ENCODE measurements around the gene TACC2. TPM values are rescaled to one million over a fixed set of nuclear protein-coding genes. Genes with fewer than 3 reads are reported as not detected.
"Not testable (repeated sequence)": the region's sequence is repeated elsewhere in the genome, so short reads cannot be mapped to it uniquely, and the experiment has no call there.

TACC2 gene
- total RNA-seq, 2 experiments from 2014 or later, result not detected

- no peak for DNase-seq
- no peak overlapping the region for H3K27ac Mint-ChIP-seq
- POLR2A ChIA-PET, result no interaction called here
- H3K36me3 Mint-ChIP-seq (ENCODE audit: low read depth), result no peaks in the 10 kb centered on the region
- H3K9me3 Mint-ChIP-seq, result no peaks in the 10 kb centered on the region
- no peaks in the 10 kb centered on the region for H3K27me3 Mint-ChIP-seq
- CTCF ChIA-PET, result no interaction called here
- no peak overlapping the region for H3K4me3 Mint-ChIP-seq
- H3K4me1 Mint-ChIP-seq, result no peaks in the 10 kb centered on the region
Measured at GRCh38 chr10:122068844-122069243, 79.9 kb downstream of the TACC2 start.

DNA sequence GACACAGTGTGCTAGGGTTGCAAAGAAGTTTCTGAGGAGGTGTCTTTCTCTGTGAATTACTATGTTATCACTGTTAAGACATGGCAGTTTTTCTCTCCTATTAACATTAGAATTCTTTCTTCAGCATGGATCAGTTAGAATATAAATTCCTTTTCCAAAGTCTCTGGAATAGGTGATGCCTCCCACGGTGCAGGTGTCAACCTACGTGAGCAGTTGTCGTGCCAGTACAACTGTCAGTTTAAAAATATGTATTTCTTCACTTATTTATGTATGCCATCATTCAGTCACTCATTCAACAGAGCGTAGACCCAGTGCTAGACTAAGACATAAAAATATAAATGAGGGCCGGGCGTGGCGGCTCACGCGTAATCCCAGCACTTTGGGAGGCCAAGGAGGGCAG is 83.5 kb downstream of the TACC2 start:
- no peaks in the 10 kb centered on the region for H3K36me3 Mint-ChIP-seq (ENCODE audit: low read depth)
- no peaks in the 10 kb centered on the region for H3K27me3 Mint-ChIP-seq
- CTCF ChIA-PET, result no interaction called here
- DNase-seq, result no peak
- no peak overlapping the region for H3K27ac Mint-ChIP-seq
- H3K4me3 Mint-ChIP-seq, result no peak overlapping the region
- H3K9me3 Mint-ChIP-seq, result no peaks in the 10 kb centered on the region
- POLR2A ChIA-PET, result no interaction called here
- H3K4me1 Mint-ChIP-seq, result no peaks in the 10 kb centered on the region

- H3K9me3 Mint-ChIP-seq, result no peaks in the 10 kb centered on the region
- ChIA-PET POLR2A (no interaction called here), CTCF (no interaction called here)
- no peak for DNase-seq
- no peaks in the 10 kb centered on the region for H3K4me1 Mint-ChIP-seq
- H3K36me3 Mint-ChIP-seq (ENCODE audit: low read depth), result no peaks in the 10 kb centered on the region
- H3K27me3 Mint-ChIP-seq, result peaks cover 2% of the 10 kb centered on the region
- H3K4me3 Mint-ChIP-seq, result no peak overlapping the region
- no peak overlapping the region for H3K27ac Mint-ChIP-seq
Measured at GRCh38 chr10:122073508-122073907, 84.5 kb downstream of the TACC2 start.

- Mint-ChIP-seq H3K4me3 (no peak overlapping the region), H3K4me1 (no peaks in the 10 kb centered on the region), H3K27ac (no peak overlapping the region), H3K9me3 (no peaks in the 10 kb centered on the region), H3K36me3 (ENCODE audit: low read depth) (no peaks in the 10 kb centered on the region), H3K27me3 (peaks cover 2% of the 10 kb centered on the region)
- ChIA-PET POLR2A (no interaction called here), CTCF (no interaction called here)
- no peak for DNase-seq
Measured at GRCh38 chr10:122075171-122075570, 86.2 kb downstream of the TACC2 start.

DNA sequence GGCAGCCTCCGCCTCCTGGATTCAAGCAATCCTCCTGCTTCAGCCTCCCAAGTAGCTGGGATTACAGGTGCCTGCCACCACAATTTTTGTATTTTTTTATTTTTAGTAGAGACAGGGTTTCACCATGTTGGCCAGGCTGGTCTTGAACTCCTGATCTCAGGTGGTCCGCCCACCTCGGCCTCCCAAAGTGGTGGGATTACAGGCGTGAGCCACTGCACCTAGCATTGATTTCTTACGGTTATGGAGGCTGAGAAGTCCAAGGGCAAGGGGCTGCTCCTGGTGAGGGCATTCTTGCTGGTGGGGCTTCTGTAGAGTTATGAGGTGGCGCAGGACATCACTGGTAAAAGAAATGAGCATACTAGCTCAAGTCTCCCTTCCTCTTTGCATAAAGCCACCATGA is 86.9 kb downstream of the TACC2 start:
- H3K27ac Mint-ChIP-seq; H3K9me3 Mint-ChIP-seq; CTCF ChIA-PET; H3K4me1 Mint-ChIP-seq; H3K27me3 Mint-ChIP-seq; H3K36me3 Mint-ChIP-seq (ENCODE audit: low read depth); POLR2A ChIA-PET; DNase-seq; H3K4me3 Mint-ChIP-seq: not testable (repeated sequence)

DNA sequence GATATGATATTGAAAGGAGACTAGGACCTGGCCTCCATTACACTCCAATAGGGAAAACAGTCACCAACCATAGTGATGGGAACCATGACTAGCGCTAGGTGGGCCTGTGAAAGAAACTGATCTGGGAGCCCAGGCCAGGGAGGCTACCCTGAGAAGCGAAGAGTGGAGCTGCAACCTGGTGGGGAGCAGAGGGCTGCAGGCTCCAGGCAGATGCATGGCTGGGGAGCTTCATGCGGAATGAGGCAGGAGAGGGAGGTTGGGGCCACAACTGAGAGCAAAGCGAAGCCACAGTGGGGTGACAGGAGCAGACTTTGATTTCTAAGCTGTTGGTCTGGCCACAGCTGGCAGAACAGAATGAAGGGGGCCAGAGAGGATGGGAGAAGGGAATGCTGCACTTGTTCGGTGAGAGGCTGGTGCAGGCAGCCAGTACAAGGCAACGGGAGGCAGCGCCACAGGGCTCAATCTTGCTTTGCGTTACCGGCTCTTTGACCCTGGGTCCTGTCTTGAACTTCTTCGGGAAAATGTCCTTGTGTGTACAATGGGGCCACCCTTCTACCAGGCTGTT is 88.4 kb downstream of the TACC2 start:
- ChIA-PET POLR2A (no interaction called here), CTCF (no interaction called here)
- no peaks in the 10 kb centered on the region for H3K9me3 Mint-ChIP-seq
- peaks cover 2% of the 10 kb centered on the region for H3K27me3 Mint-ChIP-seq
- H3K4me1 Mint-ChIP-seq, result no peaks in the 10 kb centered on the region
- H3K27ac Mint-ChIP-seq, result no peak overlapping the region
- H3K36me3 Mint-ChIP-seq (ENCODE audit: low read depth), result no peaks in the 10 kb centered on the region
- H3K4me3 Mint-ChIP-seq, result no peak overlapping the region
- DNase-seq, result no peak

DNA sequence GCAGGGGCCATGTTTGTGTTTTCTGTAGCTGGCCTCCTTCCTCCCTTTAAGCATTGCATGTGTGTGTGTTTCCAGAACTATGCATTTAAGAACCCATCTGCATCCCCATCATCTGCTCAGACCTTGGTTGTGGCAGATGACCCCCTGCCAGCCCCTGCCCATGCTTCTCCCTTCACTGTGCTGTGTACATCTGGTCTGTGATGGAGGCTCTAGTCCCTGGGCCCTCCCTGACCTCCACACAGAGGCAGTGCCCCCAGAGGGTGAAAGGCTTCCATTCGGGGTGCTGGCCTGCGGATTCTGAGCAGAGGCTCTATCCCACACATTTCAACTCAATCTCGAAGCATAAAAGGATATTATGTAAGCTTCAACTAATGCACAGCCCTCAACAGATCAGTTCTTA is 89.4 kb downstream of the TACC2 start:
- POLR2A ChIA-PET, result no interaction called here

GRCh38 chr10:122078965-122079795 is 90.2 kb downstream of the TACC2 start:
- Mint-ChIP-seq H3K36me3 (ENCODE audit: low read depth) (no peaks in the 10 kb centered on the region), H3K27me3 (peaks cover 2% of the 10 kb centered on the region), H3K9me3 (no peaks in the 10 kb centered on the region), H3K4me3 (no peak overlapping the region), H3K27ac (no peak overlapping the region), H3K4me1 (no peaks in the 10 kb centered on the region)
- ChIA-PET CTCF (no interaction called here), POLR2A (no interaction called here)
- no peak for DNase-seq

More for the DNA sequence above, 89.4 kb downstream of the TACC2 start:
- Mint-ChIP-seq H3K4me3 (no peak overlapping the region), H3K4me1 (no peaks in the 10 kb centered on the region), H3K9me3 (no peaks in the 10 kb centered on the region), H3K27ac (no peak overlapping the region), H3K36me3 (ENCODE audit: low read depth) (no peaks in the 10 kb centered on the region), H3K27me3 (peaks cover 2% of the 10 kb centered on the region)
- no peak for DNase-seq
- CTCF ChIA-PET, result no interaction called here

DNA sequence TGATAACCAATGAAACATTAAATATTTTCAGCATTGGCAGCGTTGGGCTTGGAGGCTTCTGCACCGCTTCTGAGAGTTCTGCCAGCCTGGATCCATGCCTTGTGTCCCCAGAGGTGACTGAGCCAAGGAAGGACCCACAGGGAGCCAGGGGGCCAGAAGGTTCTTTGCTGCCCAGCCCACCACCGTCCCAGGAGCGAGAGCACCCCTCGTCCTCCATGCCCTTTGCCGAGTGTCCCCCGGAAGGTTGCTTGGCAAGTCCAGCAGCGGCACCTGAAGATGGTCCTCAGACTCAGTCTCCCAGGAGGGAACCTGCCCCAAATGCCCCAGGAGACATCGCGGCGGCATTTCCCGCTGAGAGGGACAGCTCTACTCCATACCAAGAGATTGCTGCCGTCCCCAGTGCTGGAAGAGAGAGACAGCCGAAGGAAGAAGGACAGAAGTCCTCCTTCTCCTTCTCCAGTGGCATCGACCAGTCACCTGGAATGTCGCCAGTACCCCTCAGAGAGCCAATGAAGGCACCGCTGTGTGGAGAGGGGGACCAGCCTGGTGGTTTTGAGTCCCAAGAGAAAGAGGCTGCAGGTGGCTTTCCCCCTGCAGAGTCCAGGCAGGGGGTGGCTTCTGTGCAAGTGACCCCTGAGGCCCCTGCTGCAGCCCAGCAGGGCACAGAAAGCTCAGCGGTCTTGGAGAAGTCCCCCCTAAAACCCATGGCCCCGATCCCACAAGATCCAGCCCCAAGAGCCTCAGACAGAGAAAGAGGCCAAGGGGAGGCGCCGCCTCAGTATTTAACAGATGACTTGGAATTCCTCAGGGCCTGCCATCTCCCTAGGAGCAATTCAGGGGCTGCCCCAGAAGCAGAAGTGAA is 93.9 kb downstream of the TACC2 start:
- H3K4me3 Mint-ChIP-seq, result no peak overlapping the region
- H3K4me1 Mint-ChIP-seq, result no peaks in the 10 kb centered on the region
- no peak overlapping the region for H3K27ac Mint-ChIP-seq
- no peak for DNase-seq
- no peaks in the 10 kb centered on the region for H3K9me3 Mint-ChIP-seq
- ChIA-PET POLR2A (no interaction called here), CTCF (no interaction called here)
- peaks cover 2% of the 10 kb centered on the region for H3K27me3 Mint-ChIP-seq
- H3K36me3 Mint-ChIP-seq (ENCODE audit: low read depth), result no peaks in the 10 kb centered on the region

GRCh38 chr10:122083478-122084025 is 94.6 kb downstream of the TACC2 start:
- H3K36me3 Mint-ChIP-seq (ENCODE audit: low read depth), result no peaks in the 10 kb centered on the region
- ChIA-PET CTCF (no interaction called here), POLR2A (no interaction called here)
- no peaks in the 10 kb centered on the region for H3K4me1 Mint-ChIP-seq
- no peak overlapping the region for H3K27ac Mint-ChIP-seq
- no peak for DNase-seq
- no peaks in the 10 kb centered on the region for H3K9me3 Mint-ChIP-seq
- no peaks in the 10 kb centered on the region for H3K27me3 Mint-ChIP-seq
- H3K4me3 Mint-ChIP-seq, result no peak overlapping the region

DNA sequence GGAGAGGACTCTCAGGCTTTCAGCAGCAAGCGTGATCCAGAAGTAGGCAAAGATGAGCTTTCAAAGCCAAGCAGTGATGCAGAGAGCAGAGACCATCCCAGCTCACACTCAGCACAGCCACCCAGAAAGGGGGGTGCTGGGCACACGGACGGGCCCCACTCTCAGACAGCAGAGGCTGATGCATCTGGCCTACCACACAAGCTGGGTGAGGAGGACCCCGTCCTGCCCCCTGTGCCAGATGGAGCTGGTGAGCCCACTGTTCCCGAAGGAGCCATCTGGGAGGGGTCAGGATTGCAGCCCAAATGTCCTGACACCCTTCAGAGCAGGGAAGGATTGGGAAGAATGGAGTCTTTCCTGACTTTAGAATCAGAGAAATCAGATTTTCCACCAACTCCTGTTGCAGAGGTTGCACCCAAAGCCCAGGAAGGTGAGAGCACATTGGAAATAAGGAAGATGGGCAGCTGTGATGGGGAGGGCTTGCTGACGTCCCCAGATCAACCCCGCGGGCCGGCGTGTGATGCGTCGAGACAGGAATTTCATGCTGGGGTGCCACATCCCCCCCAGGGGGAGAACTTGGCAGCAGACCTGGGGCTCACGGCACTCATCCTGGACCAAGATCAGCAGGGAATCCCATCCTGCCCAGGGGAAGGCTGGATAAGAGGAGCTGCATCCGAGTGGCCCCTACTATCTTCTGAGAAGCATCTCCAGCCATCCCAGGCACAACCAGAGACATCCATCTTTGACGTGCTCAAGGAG is 95.5 kb downstream of the TACC2 start:
- POLR2A ChIA-PET, result no interaction called here
- H3K27me3 Mint-ChIP-seq, result no peaks in the 10 kb centered on the region
- H3K27ac Mint-ChIP-seq, result no peak overlapping the region
- no peaks in the 10 kb centered on the region for H3K9me3 Mint-ChIP-seq
- DNase-seq, result no peak
- H3K4me3 Mint-ChIP-seq, result no peak overlapping the region
- no peaks in the 10 kb centered on the region for H3K36me3 Mint-ChIP-seq (ENCODE audit: low read depth)
- CTCF ChIA-PET, result no interaction called here
- no peaks in the 10 kb centered on the region for H3K4me1 Mint-ChIP-seq

DNA sequence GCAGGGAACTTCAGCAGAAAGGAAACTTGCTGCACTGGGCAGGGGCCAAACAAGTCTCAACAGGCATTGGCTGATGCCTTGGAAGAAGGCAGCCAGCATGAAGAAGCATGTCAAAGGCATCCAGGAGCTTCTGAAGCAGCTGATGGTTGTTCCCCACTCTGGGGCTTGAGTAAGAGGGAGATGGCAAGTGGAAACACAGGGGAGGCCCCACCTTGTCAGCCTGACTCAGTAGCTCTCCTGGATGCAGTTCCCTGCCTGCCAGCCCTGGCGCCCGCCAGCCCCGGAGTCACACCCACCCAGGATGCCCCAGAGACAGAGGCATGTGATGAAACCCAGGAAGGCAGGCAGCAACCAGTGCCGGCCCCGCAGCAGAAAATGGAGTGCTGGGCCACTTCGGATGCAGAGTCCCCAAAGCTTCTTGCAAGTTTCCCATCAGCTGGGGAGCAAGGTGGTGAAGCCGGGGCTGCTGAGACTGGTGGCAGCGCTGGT is 96.5 kb downstream of the TACC2 start:
- Mint-ChIP-seq H3K4me3 (no peak overlapping the region), H3K36me3 (ENCODE audit: low read depth) (no peaks in the 10 kb centered on the region), H3K9me3 (no peaks in the 10 kb centered on the region), H3K27ac (no peak overlapping the region), H3K4me1 (no peaks in the 10 kb centered on the region), H3K27me3 (no peaks in the 10 kb centered on the region)
- POLR2A ChIA-PET, result no interaction called here
- CTCF ChIA-PET, result no interaction called here
- no peak for DNase-seq

All from activated CD4-positive, alpha-beta memory T cell treated with anti-CD3 and anti-CD28 coated beads, Interleukin-2, amount 10 ng/mL, durations not matched to agents 7 days and 5 days (primary cell).